LNCAP (cell line): ENCODE data around the gene TMX4.

ENCODE experiments used
- TF ChIP-seq, protein P1 (sequence below): fragments of 450-650 bp; IDR thresholded peaks from 2 replicates; pipeline ENCODE4 v1.5.1; 2017; ENCODE audit warnings: mild to moderate bottlenecking

TMX4 gene

DNA sequence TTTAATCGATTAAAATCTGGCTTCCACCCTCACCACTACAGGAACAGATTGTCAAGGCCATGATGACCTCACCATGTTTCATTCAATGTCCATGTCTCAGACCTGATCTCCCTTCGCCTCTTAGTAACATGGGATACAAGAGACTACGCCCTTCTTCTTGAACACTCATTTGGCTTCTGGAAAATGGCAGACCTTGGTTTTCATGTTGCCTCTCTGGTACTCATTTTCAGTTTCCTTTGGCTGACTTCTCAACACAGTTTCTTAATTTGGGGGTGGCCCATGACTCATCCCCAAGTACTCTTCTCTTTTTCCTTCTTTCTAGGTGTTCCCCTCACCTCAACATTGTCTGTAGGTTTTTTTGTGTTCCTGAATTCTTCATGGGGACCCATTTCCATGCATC is 22.7 kb downstream of the TMX4 start:
- TF ChIP-seq, protein P1, sequence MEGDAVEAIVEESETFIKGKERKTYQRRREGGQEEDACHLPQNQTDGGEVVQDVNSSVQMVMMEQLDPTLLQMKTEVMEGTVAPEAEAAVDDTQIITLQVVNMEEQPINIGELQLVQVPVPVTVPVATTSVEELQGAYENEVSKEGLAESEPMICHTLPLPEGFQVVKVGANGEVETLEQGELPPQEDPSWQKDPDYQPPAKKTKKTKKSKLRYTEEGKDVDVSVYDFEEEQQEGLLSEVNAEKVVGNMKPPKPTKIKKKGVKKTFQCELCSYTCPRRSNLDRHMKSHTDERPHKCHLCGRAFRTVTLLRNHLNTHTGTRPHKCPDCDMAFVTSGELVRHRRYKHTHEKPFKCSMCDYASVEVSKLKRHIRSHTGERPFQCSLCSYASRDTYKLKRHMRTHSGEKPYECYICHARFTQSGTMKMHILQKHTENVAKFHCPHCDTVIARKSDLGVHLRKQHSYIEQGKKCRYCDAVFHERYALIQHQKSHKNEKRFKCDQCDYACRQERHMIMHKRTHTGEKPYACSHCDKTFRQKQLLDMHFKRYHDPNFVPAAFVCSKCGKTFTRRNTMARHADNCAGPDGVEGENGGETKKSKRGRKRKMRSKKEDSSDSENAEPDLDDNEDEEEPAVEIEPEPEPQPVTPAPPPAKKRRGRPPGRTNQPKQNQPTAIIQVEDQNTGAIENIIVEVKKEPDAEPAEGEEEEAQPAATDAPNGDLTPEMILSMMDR = no peak

DNA sequence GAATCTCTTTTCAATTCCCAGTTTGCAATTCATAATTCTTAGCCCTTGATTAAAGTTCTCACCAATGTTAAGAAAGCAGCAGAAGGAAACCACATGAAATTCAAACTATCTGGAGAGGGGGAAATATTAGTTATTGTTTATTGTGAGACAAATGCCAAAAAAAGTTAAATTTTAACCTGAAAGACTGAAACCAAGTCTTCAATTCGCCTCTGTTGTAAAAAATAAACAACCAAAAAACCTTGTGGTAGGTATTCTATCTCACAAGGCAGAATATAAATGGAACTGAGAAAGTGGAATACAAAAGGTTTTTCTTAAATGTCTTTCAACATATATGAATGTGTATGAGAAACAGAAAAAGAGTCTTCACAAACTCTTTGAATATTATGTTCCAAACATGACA is 24.8 kb downstream of the TMX4 start:
- TF ChIP-seq, protein P1 = no peak

DNA sequence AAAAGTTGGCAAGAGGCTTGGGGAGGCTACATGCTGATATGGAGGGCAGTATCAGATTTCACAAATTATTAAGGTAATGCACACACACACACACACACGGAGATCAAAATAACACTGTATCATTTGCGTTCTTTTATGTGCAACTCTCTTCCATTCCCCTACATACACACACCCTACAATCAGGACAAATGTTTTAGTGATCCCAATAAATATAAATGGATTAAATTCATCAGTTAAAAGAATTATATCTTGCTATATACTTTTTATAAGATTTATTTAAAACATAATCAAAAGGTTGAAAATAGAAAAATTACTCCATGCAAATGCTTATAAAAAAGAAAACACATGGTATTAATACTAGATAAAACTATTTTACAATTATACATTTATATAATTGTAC is 25.9 kb downstream of the TMX4 start:
- TF ChIP-seq, protein P1 = no peak

DNA sequence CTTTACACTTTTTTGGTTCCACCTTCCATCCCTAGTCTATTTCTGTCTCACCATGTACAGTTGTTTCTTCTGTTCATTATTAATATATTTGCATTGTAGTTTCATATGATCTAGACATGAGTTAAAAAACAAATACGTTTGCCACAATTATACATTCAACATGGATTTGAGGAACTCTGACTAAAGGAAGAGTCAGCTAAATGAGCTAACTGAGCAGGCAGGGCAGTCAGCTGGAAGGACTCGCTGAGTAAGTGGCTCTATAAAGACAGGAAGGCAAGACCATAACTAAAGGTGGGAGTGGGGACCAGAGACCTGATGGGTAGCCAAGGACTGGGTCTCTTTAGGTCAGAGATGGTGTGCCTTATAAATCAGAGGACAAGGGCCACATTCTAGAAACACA is 26.3 kb downstream of the TMX4 start:
- TF ChIP-seq, protein P1 = no peak

DNA sequence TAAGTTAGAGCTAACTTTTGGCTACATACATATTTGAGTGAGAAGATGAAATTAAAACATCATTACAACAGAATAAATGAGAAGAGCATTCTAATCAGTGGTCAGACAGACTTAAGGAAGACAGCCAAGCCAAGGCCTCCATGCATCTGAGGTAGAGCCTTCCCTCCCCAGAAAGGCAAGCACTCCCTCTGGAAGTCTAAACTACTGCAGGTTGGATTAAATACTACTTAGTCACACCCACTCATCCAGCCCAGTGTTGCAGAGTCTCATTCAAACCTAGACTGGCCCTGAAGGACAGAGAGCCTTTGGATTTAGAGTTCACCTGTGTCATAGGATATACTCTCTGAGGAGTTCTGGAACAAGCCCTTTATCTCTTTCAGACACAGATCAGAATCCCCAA is 29.2 kb downstream of the TMX4 start:
- TF ChIP-seq, protein P1 = no peak

DNA sequence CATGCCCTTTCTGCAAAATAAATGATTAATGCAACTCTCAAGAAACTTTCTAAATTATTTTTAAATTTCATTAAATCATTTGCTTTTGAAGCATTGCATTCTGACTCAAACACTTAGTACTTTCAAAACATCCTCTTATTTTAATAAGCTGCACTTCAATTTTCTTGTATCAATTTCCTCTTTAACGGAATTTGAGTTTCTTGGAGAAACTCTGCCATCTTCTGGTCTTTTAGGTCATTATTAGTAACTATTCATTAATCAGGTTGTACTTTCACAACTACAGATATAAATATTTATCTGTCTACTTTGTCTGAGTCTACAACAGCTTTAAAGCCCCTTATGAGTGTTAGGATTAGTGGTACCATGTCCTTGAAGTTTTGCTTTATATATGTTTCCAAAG is 30.2 kb downstream of the TMX4 start:
- TF ChIP-seq, protein P1 = 0 out of 2 replicates have a peak, but pooled peaks have one; percentile 13

DNA sequence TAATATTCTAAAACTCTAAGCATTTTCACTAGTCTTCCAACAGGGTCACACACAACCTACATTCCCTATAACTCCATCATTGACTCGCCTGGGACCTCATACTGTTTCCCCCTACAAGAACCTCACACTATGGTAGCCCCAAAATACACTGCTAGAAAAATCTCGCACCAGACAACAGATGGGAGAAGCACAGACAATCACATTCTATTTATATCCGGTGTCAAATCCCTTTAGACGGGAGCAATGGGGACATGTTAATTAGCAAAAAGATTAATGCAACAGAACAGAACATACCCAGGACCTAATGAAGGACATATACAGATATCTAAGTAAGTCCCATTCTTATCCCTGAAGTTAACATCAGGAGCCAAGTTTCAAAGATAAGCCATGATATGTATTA is 33.6 kb downstream of the TMX4 start:
- TF ChIP-seq, protein P1 = no peak

DNA sequence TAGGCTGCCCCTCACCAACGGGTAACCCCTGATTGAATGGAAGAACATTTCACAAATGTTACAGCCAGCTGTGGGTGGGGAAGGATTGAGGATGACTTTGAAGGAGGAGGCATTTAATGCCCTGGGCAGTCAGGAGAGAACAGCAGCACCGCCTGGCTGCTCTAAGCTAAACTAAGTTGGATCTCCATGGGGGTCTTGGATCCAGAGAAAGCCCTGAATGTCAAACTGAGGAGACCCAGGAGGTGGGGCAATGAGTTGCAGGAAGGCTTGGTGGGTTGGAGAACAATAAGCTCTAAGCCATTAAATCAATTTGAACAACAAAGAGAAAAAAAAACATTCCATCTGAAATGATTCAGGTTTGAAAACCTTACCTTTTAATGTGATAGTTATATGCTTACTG is 35.4 kb downstream of the TMX4 start:
- TF ChIP-seq, protein P1 = no peak
